GM12878 (cell line): ENCODE results near the gene RPTN. TPM values are rescaled to one million over a fixed set of nuclear protein-coding genes. Genes with fewer than 3 reads are reported as not detected.

ENCODE experiments used
- ATAC-seq: fragments of 200-7000 bp; cut with Tn5 transposase; 3 replicates; pipeline ENCODE4 v1.9.1; 2020; ENCODE audit warnings: mild to moderate bottlenecking, moderate library complexity
- BruUV-seq: library from RNA; stranded (reverse); fragments of 400-500 nt; replicated peaks from 2 replicates; lab custom pipeline; 2021; lab: Mats Ljungman, UMichigan
- CTCF ChIA-PET: fragments of 300-600 bp; sonication (Branson Sonifier 250); formaldehyde crosslinking; extraction: SDS; loops from one replicate; lab custom pipeline; 2021; ENCODE audit warnings: inconsistent platforms; lab: Yijun Ruan, JAX
- POLR2A ChIA-PET: fragments of 350-600 bp; formaldehyde crosslinking; extraction: SDS; loops from one replicate; lab custom pipeline; 2021; ENCODE audit warnings: inconsistent platforms; lab: Charles Lee
- RAD21 ChIA-PET: fragments of 300-600 bp; sonication (Branson Sonifier 250); formaldehyde crosslinking; loops from one replicate; lab custom pipeline; 2023; ENCODE audit warnings: antibody characterized with exemption; ENCODE audit not compliant: unreplicated experiment; lab: Charles Lee
- SMC1A ChIA-PET: fragments of 300-600 bp; sonication (Branson Sonifier 250); formaldehyde crosslinking; loops from one replicate; lab custom pipeline; 2023; ENCODE audit not compliant: unreplicated experiment, uncharacterized antibody; lab: Charles Lee
- DNase-seq: peaks from one replicate; pipeline ENCODE4 v3.0.0-alpha.2; 2011; ENCODE audit warnings: low read depth, low spot score
- FAIRE-seq: peaks from 3 replicates; lab custom pipeline; 2011; peaks lifted over from hg19 to GRCh38; lab: Jason Lieb, UNC
- H2AFZ ChIP-seq: 2 replicates; pipeline ENCODE4 v1.6.0; 2011; ENCODE audit warnings: low read depth, low read length, control low read depth; ENCODE audit not compliant: control insufficient read depth
- H3K27ac ChIP-seq: 2 replicates; pipeline ENCODE4 v1.5.1; 2011; ENCODE audit warnings: control low read depth; ENCODE audit not compliant: control insufficient read depth, insufficient read depth
- H3K27me3 ChIP-seq, 2 experiments: replicated peaks in 1 of 2; 2 replicates each; pipeline versions ENCODE4 v1.6.0 to v1.6.1; 2011; ENCODE audit warnings: low read length in 1 of 2; ENCODE audit not compliant: control insufficient read depth in 2 of 2, insufficient read depth in 2 of 2
- H3K36me3 ChIP-seq, 2 experiments: 2 replicates each; pipeline ENCODE4 v1.5.1; 2011; ENCODE audit warnings: low read length in 1 of 2; ENCODE audit not compliant: control insufficient read depth in 2 of 2, insufficient read depth in 2 of 2
- H3K4me1 ChIP-seq: 2 replicates; pipeline ENCODE4 v1.6.1; 2011; ENCODE audit warnings: mild to moderate bottlenecking, low read length, moderate library complexity, mixed read lengths; ENCODE audit not compliant: control insufficient read depth, insufficient read depth
- H3K4me2 ChIP-seq: 2 replicates; pipeline ENCODE4 v1.6.0; 2011; ENCODE audit warnings: control low read depth; ENCODE audit not compliant: control insufficient read depth, insufficient read depth
- H3K4me3 ChIP-seq: fragments of 200-600 bp; sonication (generic); 2 replicates; pipeline ENCODE4 v1.5.1; 2016
- H3K79me2 ChIP-seq: 2 replicates; pipeline ENCODE4 v1.6.0; 2011; ENCODE audit warnings: low read length; ENCODE audit not compliant: control insufficient read depth, insufficient read depth
- H3K9ac ChIP-seq: 2 replicates; pipeline ENCODE4 v1.8.0; 2011; ENCODE audit warnings: low read length, control low read depth, mixed read lengths; ENCODE audit not compliant: control insufficient read depth, insufficient read depth
- H3K9me3 ChIP-seq: replicated peaks from 3 replicates; pipeline ENCODE4 v1.5.1; 2011; ENCODE audit warnings: mild to moderate bottlenecking, low read length; ENCODE audit not compliant: control insufficient read depth, insufficient read depth
- H4K20me1 ChIP-seq: 2 replicates; pipeline ENCODE4 v1.6.0; 2011; ENCODE audit not compliant: control insufficient read depth, insufficient read depth
- BMI1 ChIP-seq: fragments of 450-650 bp; IDR thresholded peaks from 2 replicates; pipeline ENCODE4 v1.6.1; 2016; ENCODE audit warnings: mild to moderate bottlenecking, moderate library complexity, borderline replicate concordance
- CHD4 ChIP-seq: fragments of 200-600 bp; sonication (generic); IDR thresholded peaks from 2 replicates; pipeline ENCODE4 v1.6.1; 2016; ENCODE audit warnings: mild to moderate bottlenecking
- FOXM1 ChIP-seq: IDR thresholded peaks from 2 replicates; pipeline ENCODE4 v1.6.1; 2012; ENCODE audit warnings: low read depth, mild to moderate bottlenecking, inconsistent platforms, low read length, moderate library complexity
- HDAC6 ChIP-seq: fragments of 200-600 bp; sonication (generic); IDR thresholded peaks from one replicate; pipeline ENCODE4 v1.8.0; 2017; ENCODE audit warnings: antibody characterized with exemption; ENCODE audit not compliant: unreplicated experiment
- NKRF ChIP-seq: fragments of 450-650 bp; conservative IDR thresholded peaks from 2 replicates; pipeline ENCODE4 v1.6.1; 2017; ENCODE audit warnings: mild to moderate bottlenecking, moderate library complexity
- YBX1 ChIP-seq: fragments of 450-650 bp; IDR thresholded peaks from 2 replicates; pipeline ENCODE4 v1.6.1; 2016; ENCODE audit warnings: antibody characterized with exemption
- WGBS: methylation state at CpG from one replicate; pipeline ENCODE4 v1.1.6; 2016; ENCODE audit warnings: low lambda C conversion rate; ENCODE audit not compliant: insufficient replicate concordance, insufficient coverage; ENCODE audit errors: missing lambda C conversion rate; 5-methylcytosine and 5-hydroxymethylcytosine counted together
- in situ Hi-C: fragments of 300-500 bp; cut with MboI; formaldehyde crosslinking; loops from 9 replicates; pipeline ENCODE4 v1.14.3; 2018; ENCODE audit warnings: mixed read lengths
- intact Hi-C: fragments of 100-400 bp; cut with micrococcal nuclease; formaldehyde crosslinking; loops from one replicate; pipeline ENCODE4 v1.14.2; 2022; ENCODE audit not compliant: unreplicated experiment
- polyA plus RNA-seq, 11 experiments: library from polyadenylated mRNA; depleted of rRNA in 4 of 11; unstranded in 6 of 11; stranded (reverse) in 5 of 11; fragments of >200 nt; fragmentation: Nextera tagmentation in 4 of 11; fragmentation: Illumina TruSeq in 1 of 11; extraction: Ambion mirVana in 4 of 11; extraction: Trizol in 1 of 11; gene quantifications; 1 replicate in 1 of 11; 2 replicates in 10 of 11; pipeline versions ENCODE4 v1.2.1 to v1.2.3, GENCODE V29; 2011 to 2016; ENCODE audit warnings: inconsistent platforms in 2 of 11, missing spikeins in 2 of 11, low read depth in 1 of 11
- total RNA-seq, 4 experiments: library from RNA; depleted of rRNA in 3 of 4; stranded (reverse); fragments of >200 nt in 3 of 4; fragmentation: Illumina TruSeq in 1 of 4; extraction: Trizol in 1 of 4; gene quantifications; 2 replicates each; pipeline versions ENCODE4 v1.2.1 to v1.2.3, GENCODE V29; 2013 to 2021

Gene RPTN
- total and polyA plus RNA-seq, 10 of the 15 experiments (the other 5 are each of a cell fraction or from before 2014, with no cell fraction given): not detected

DNA sequence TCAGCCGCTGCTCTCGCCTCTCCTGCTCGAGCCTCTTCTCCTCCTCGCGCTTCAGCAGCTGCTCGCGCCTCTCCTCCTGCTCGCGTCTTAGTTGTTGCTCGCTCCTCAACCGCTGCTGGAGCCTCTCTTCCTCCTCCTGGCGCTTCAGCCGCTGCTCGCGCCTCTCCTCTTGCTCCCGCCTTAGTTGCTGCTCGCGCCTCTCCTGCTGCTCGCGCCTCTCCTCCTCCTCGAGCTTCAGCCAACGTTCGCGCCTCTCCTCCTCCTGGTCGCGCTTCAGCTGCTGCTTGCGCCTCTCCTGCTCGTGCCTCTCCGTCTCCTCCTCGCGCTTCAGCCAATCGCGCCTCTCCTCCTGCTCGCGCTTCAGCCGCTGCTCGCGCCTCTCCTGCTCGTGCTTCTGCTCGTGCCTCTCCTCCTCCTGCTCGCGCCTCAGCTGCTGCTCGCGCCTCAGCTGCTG lies 47.5 kb downstream of the RPTN start:
- peaks cover 19 to 43% of the 10 kb centered on the region in 2 experiments for H3K27me3 ChIP-seq
- ChIA-PET SMC1A (no interaction called here), POLR2A (no interaction called here), RAD21 (no interaction called here), CTCF (no interaction called here)
- no peaks in the 10 kb centered on the region for H3K79me2 ChIP-seq
- H3K27ac ChIP-seq: no peak overlapping the region
- no peak overlapping the region for H3K9ac ChIP-seq
- peak overlapping the region; percentile 66 for H3K4me2 ChIP-seq
- no TSS peak for BruUV-seq
- H3K4me3 ChIP-seq: peak overlapping the region; percentile 44; the same call in 1 of the 2 replicates
- in situ Hi-C loops (no loop called here), intact Hi-C loops (no loop called here)
- FAIRE-seq: no peak
- no peaks in the 10 kb centered on the region; the same call in 1 of the 2 replicates for H4K20me1 ChIP-seq
- H3K36me3 ChIP-seq: no peaks in the 10 kb centered on the region
- TF ChIP-seq BMI1: no peak
- TF ChIP-seq HDAC6: peak; percentile 31
- TF ChIP-seq FOXM1: no peak
- no peak for TF ChIP-seq YBX1
- no peak for TF ChIP-seq NKRF
- no peak for TF ChIP-seq CHD4
- no peaks in the 10 kb centered on the region; the same call in 2 of the 3 replicates for H3K9me3 ChIP-seq
- H2AFZ ChIP-seq: peak overlapping the region; percentile 48
- no peak for DNase-seq
- WGBS: 7% methylated on average over 37 of the region's 44 CpGs
- no peak for ATAC-seq
- peaks cover 5% of the 10 kb centered on the region for H3K4me1 ChIP-seq
